GM12878 (cell line): ENCODE results near the gene PRPF6. TPM values are rescaled to one million over a fixed set of nuclear protein-coding genes. Genes with fewer than 3 reads are reported as not detected.

Experiments used
- ASH2L ChIP-seq: fragments of 300-600, 200-600 bp; sonication (generic); IDR thresholded peaks from 2 replicates; pipeline ENCODE4 v1.6.1; 2017; ENCODE audit warnings: low read depth, mild to moderate bottlenecking, borderline replicate concordance
- ATF7 ChIP-seq: fragments of 450-650 bp; IDR thresholded peaks from 2 replicates; pipeline ENCODE4 v1.6.1; 2016; ENCODE audit warnings: low read depth, mild to moderate bottlenecking
- BHLHE40 ChIP-seq, 2 experiments: fragments of 450-650 bp in 1 of 2; IDR thresholded peaks; 2 replicates each; pipeline ENCODE4 v1.6.1; 2011 to 2017; ENCODE audit warnings: low read depth in 2 of 2, borderline replicate concordance in 1 of 2, improper control_type of control experiment in 1 of 2, low read length in 1 of 2, mild to moderate bottlenecking in 1 of 2
- CREM ChIP-seq: IDR thresholded peaks from 2 replicates; pipeline ENCODE4 v1.6.1; 2014; ENCODE audit warnings: antibody characterized with exemption, low read depth
- HDAC2 ChIP-seq: fragments of 200-600 bp; sonication (generic); IDR thresholded peaks from 2 replicates; pipeline ENCODE4 v1.6.1; 2017
- JUND ChIP-seq: IDR thresholded peaks from 2 replicates; pipeline ENCODE4 v1.6.1; 2012; ENCODE audit warnings: low read depth, mild to moderate bottlenecking, low read length, improper control_type of control experiment, moderate library complexity
- KAT2A ChIP-seq: conservative IDR thresholded peaks from 2 replicates; pipeline ENCODE4 v1.6.1; 2011; ENCODE audit warnings: low read depth, low read length; ENCODE audit not compliant: control insufficient read depth
- MXI1 ChIP-seq: fragments of 150-350 bp; IDR thresholded peaks from 2 replicates; pipeline ENCODE4 v1.6.1; 2011; ENCODE audit warnings: low read depth, mild to moderate bottlenecking, inconsistent platforms, low read length, improper control_type of control experiment
- NFXL1 ChIP-seq: fragments of 450-650 bp; IDR thresholded peaks from 2 replicates; pipeline ENCODE4 v1.6.1; 2017; ENCODE audit warnings: antibody characterized with exemption, mild to moderate bottlenecking, borderline replicate concordance
- PML ChIP-seq: IDR thresholded peaks from 2 replicates; pipeline ENCODE4 v1.6.1; 2012; ENCODE audit warnings: low read length, inconsistent platforms
- RFX5 ChIP-seq: IDR thresholded peaks from 2 replicates; pipeline ENCODE4 v1.6.1; 2011; ENCODE audit warnings: low read depth, low read length, improper control_type of control experiment
- SMAD5 ChIP-seq: IDR thresholded peaks from 2 replicates; pipeline ENCODE4 v1.6.1; 2016; ENCODE audit warnings: antibody characterized with exemption, low read depth
- SREBF2 ChIP-seq: IDR thresholded peaks from 2 replicates; pipeline ENCODE4 v1.6.1; 2012; ENCODE audit warnings: mild to moderate bottlenecking, low read length
- TCF7 ChIP-seq: IDR thresholded peaks from 2 replicates; pipeline ENCODE4 v1.6.1; 2014; ENCODE audit warnings: antibody characterized with exemption, borderline replicate concordance
- ZNF622 ChIP-seq: fragments of 450-650 bp; IDR thresholded peaks from 2 replicates; pipeline ENCODE4 v1.6.1; 2017; ENCODE audit warnings: mild to moderate bottlenecking, inconsistent platforms
- polyA plus RNA-seq, 11 experiments: library from polyadenylated mRNA; depleted of rRNA in 4 of 11; unstranded in 6 of 11; stranded (reverse) in 5 of 11; fragments of >200 nt; fragmentation: Nextera tagmentation in 4 of 11; fragmentation: Illumina TruSeq in 1 of 11; extraction: Ambion mirVana in 4 of 11; extraction: Trizol in 1 of 11; gene quantifications; 1 replicate in 1 of 11; 2 replicates in 10 of 11; pipeline versions ENCODE4 v1.2.1 to v1.2.3, GENCODE V29; 2011 to 2016; ENCODE audit warnings: inconsistent platforms in 2 of 11, missing spikeins in 2 of 11, low read depth in 1 of 11
- total RNA-seq, 4 experiments: library from RNA; depleted of rRNA in 3 of 4; stranded (reverse); fragments of >200 nt in 3 of 4; fragmentation: Illumina TruSeq in 1 of 4; extraction: Trizol in 1 of 4; gene quantifications; 2 replicates each; pipeline versions ENCODE4 v1.2.1 to v1.2.3, GENCODE V29; 2013 to 2021
- TF ChIP-seq, protein P1 (sequence below): fragments of 450-650 bp; IDR thresholded peaks from 2 replicates; pipeline ENCODE4 v1.6.1; 2016; ENCODE audit warnings: mild to moderate bottlenecking
- TF ChIP-seq, protein P2 (sequence below): fragments of 150-350 bp; IDR thresholded peaks from 2 replicates; pipeline ENCODE4 v1.6.1; 2014; ENCODE audit warnings: mild to moderate bottlenecking, low read depth, low read length
- TF ChIP-seq, protein P3 (sequence below), 3 experiments: IDR thresholded peaks in 2 of 3; conservative IDR thresholded peaks in 1 of 3; 2 replicates each; pipeline ENCODE4 v1.5.1; 2011; ENCODE audit warnings: low read depth in 3 of 3, low read length in 3 of 3, mild to moderate bottlenecking in 3 of 3, control low read depth in 2 of 3, moderate library complexity in 2 of 3, inconsistent platforms in 1 of 3, mixed read lengths in 1 of 3; ENCODE audit not compliant: control insufficient read depth in 2 of 3, insufficient read depth in 1 of 3; ENCODE audit errors: extremely low read depth in 1 of 3
- TF ChIP-seq, protein P4 (sequence below): fragments of 450-650 bp; IDR thresholded peaks from 2 replicates; pipeline ENCODE4 v1.6.1; 2017; ENCODE audit warnings: mild to moderate bottlenecking, moderate library complexity
- TF ChIP-seq, protein P5 (sequence below): fragments of 450-650 bp; IDR thresholded peaks from 2 replicates; pipeline ENCODE4 v1.6.1; 2018; ENCODE audit warnings: mild to moderate bottlenecking, low read depth, moderate library complexity; ENCODE audit not compliant: partially characterized antibody

Gene PRPF6
- total and polyA plus RNA-seq, 10 of the 15 experiments (the other 5 are each of a cell fraction or from before 2014, with no cell fraction given), result 5.0 to 102 (median 71.3) TPM

DNA sequence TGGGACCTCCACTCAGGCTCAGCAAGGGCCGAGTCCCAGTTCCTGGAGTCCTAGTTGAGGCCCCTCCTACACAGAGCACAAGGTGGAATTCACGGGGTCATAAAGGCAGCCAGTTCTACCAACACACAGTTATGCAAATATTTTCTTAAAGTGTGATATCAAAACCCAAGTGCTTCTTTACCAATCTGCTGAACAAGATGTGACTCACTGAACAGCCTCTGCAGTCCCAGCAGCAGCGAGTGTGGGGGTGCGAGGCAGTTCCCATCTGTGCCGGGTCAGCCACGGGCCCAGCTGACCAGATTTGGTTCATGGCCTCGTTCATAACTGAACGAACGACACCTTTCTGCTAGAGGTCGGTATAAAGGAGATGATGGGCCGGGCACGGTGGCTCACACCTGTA lies 77.6 kb downstream of the PRPF6 start (continued):
- TF ChIP-seq NFXL1 (no peak), RFX5 (no peak), SREBF2 (no peak), MXI1 (no peak), KAT2A (no peak), ASH2L (no peak), BHLHE40 (IDR thresholded peaks at IDR 0.05; ENCODE audit: borderline replicate concordance in 1 of 2, low read depth in 2 of 2, low read length in 1 of 2) (peak; percentile 26 to 37; a peak in 1 of 4 replicates), PML (no peak), SMAD5 (no peak), CREM (no peak), ATF7 (peak; percentile 15; the same call in 1 of the 2 replicates), HDAC2 (no peak), TCF7 (no peak), ZNF622 (no peak), JUND (no peak)
- TF ChIP-seq, protein P1, sequence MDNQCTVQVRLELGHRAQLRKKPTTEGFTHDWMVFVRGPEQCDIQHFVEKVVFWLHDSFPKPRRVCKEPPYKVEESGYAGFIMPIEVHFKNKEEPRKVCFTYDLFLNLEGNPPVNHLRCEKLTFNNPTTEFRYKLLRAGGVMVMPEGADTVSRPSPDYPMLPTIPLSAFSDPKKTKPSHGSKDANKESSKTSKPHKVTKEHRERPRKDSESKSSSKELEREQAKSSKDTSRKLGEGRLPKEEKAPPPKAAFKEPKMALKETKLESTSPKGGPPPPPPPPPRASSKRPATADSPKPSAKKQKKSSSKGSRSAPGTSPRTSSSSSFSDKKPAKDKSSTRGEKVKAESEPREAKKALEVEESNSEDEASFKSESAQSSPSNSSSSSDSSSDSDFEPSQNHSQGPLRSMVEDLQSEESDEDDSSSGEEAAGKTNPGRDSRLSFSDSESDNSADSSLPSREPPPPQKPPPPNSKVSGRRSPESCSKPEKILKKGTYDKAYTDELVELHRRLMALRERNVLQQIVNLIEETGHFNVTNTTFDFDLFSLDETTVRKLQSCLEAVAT, result peak; percentile 20; the same call in 1 of the 2 replicates
- TF ChIP-seq, protein P2, sequence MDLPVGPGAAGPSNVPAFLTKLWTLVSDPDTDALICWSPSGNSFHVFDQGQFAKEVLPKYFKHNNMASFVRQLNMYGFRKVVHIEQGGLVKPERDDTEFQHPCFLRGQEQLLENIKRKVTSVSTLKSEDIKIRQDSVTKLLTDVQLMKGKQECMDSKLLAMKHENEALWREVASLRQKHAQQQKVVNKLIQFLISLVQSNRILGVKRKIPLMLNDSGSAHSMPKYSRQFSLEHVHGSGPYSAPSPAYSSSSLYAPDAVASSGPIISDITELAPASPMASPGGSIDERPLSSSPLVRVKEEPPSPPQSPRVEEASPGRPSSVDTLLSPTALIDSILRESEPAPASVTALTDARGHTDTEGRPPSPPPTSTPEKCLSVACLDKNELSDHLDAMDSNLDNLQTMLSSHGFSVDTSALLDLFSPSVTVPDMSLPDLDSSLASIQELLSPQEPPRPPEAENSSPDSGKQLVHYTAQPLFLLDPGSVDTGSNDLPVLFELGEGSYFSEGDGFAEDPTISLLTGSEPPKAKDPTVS, result no peak
- TF ChIP-seq, protein P3, sequence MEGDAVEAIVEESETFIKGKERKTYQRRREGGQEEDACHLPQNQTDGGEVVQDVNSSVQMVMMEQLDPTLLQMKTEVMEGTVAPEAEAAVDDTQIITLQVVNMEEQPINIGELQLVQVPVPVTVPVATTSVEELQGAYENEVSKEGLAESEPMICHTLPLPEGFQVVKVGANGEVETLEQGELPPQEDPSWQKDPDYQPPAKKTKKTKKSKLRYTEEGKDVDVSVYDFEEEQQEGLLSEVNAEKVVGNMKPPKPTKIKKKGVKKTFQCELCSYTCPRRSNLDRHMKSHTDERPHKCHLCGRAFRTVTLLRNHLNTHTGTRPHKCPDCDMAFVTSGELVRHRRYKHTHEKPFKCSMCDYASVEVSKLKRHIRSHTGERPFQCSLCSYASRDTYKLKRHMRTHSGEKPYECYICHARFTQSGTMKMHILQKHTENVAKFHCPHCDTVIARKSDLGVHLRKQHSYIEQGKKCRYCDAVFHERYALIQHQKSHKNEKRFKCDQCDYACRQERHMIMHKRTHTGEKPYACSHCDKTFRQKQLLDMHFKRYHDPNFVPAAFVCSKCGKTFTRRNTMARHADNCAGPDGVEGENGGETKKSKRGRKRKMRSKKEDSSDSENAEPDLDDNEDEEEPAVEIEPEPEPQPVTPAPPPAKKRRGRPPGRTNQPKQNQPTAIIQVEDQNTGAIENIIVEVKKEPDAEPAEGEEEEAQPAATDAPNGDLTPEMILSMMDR (IDR thresholded peaks at IDR 0.05 in 2 of 3, conservative IDR thresholded peaks at IDR 0.05 in 1 of 3; ENCODE audit: control insufficient read depth in 2 of 3, extremely low read depth in 1 of 3, insufficient read depth in 1 of 3, low read depth in 3 of 3, low read length in 3 of 3), result no peak
- TF ChIP-seq, protein P4, sequence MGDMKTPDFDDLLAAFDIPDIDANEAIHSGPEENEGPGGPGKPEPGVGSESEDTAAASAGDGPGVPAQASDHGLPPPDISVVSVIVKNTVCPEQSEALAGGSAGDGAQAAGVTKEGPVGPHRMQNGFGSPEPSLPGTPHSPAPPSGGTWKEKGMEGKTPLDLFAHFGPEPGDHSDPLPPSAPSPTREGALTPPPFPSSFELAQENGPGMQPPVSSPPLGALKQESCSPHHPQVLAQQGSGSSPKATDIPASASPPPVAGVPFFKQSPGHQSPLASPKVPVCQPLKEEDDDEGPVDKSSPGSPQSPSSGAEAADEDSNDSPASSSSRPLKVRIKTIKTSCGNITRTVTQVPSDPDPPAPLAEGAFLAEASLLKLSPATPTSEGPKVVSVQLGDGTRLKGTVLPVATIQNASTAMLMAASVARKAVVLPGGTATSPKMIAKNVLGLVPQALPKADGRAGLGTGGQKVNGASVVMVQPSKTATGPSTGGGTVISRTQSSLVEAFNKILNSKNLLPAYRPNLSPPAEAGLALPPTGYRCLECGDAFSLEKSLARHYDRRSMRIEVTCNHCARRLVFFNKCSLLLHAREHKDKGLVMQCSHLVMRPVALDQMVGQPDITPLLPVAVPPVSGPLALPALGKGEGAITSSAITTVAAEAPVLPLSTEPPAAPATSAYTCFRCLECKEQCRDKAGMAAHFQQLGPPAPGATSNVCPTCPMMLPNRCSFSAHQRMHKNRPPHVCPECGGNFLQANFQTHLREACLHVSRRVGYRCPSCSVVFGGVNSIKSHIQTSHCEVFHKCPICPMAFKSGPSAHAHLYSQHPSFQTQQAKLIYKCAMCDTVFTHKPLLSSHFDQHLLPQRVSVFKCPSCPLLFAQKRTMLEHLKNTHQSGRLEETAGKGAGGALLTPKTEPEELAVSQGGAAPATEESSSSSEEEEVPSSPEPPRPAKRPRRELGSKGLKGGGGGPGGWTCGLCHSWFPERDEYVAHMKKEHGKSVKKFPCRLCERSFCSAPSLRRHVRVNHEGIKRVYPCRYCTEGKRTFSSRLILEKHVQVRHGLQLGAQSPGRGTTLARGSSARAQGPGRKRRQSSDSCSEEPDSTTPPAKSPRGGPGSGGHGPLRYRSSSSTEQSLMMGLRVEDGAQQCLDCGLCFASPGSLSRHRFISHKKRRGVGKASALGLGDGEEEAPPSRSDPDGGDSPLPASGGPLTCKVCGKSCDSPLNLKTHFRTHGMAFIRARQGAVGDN, result 0 out of 2 replicates have a peak, but pooled peaks have one; percentile 8
- TF ChIP-seq, protein P5, sequence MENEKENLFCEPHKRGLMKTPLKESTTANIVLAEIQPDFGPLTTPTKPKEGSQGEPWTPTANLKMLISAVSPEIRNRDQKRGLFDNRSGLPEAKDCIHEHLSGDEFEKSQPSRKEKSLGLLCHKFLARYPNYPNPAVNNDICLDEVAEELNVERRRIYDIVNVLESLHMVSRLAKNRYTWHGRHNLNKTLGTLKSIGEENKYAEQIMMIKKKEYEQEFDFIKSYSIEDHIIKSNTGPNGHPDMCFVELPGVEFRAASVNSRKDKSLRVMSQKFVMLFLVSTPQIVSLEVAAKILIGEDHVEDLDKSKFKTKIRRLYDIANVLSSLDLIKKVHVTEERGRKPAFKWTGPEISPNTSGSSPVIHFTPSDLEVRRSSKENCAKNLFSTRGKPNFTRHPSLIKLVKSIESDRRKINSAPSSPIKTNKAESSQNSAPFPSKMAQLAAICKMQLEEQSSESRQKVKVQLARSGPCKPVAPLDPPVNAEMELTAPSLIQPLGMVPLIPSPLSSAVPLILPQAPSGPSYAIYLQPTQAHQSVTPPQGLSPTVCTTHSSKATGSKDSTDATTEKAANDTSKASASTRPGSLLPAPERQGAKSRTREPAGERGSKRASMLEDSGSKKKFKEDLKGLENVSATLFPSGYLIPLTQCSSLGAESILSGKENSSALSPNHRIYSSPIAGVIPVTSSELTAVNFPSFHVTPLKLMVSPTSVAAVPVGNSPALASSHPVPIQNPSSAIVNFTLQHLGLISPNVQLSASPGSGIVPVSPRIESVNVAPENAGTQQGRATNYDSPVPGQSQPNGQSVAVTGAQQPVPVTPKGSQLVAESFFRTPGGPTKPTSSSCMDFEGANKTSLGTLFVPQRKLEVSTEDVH, result no peak
